NCI-H460 (cell line): ENCODE results near the gene GJB3. TPM values are rescaled to one million over a fixed set of nuclear protein-coding genes. Genes with fewer than 3 reads are reported as not detected.
"Not testable (repeated sequence)": the region's sequence is repeated elsewhere in the genome, so short reads cannot be mapped to it uniquely, and the experiment has no call there.

Source experiments
- DNase-seq: peaks from one replicate; pipeline ENCODE4 v3.0.0-alpha.2; 2016; ENCODE audit warnings: low read depth; ENCODE audit errors: extremely low read depth
- total RNA-seq: library from RNA; depleted of rRNA; stranded (reverse); fragments of >200 nt; shearing (Covaris generic); gene quantifications from 2 replicates; pipeline ENCODE4 v1.2.3, GENCODE V29; 2014

GJB3 gene
- total RNA-seq, 1 experiment from 2014 or later: not detected

- no peak for DNase-seq
Measured at GRCh38 chr1:34759503-34760357, 21.3 kb upstream of the GJB3 start, which contains the start of gene GJB4. Gene GJB4, plus strand, starts transcription at chr1:34759740. Its CDS starts 1,515 bp downstream, at chr1:34761255.

DNA sequence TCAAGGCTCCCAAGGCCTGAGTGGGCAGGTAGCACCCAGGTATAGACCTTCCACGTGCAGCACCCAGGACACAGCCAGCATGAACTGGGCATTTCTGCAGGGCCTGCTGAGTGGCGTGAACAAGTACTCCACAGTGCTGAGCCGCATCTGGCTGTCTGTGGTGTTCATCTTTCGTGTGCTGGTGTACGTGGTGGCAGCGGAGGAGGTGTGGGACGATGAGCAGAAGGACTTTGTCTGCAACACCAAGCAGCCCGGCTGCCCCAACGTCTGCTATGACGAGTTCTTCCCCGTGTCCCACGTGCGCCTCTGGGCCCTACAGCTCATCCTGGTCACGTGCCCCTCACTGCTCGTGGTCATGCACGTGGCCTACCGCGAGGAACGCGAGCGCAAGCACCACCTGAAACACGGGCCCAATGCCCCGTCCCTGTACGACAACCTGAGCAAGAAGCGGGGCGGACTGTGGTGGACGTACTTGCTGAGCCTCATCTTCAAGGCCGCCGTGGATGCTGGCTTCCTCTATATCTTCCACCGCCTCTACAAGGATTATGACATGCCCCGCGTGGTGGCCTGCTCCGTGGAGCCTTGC is 19.7 kb upstream of the GJB3 start:
- no peak for DNase-seq

GRCh38 chr1:34761776-34762307 is 19.2 kb upstream of the GJB3 start:
- DNase-seq: no peak

DNA sequence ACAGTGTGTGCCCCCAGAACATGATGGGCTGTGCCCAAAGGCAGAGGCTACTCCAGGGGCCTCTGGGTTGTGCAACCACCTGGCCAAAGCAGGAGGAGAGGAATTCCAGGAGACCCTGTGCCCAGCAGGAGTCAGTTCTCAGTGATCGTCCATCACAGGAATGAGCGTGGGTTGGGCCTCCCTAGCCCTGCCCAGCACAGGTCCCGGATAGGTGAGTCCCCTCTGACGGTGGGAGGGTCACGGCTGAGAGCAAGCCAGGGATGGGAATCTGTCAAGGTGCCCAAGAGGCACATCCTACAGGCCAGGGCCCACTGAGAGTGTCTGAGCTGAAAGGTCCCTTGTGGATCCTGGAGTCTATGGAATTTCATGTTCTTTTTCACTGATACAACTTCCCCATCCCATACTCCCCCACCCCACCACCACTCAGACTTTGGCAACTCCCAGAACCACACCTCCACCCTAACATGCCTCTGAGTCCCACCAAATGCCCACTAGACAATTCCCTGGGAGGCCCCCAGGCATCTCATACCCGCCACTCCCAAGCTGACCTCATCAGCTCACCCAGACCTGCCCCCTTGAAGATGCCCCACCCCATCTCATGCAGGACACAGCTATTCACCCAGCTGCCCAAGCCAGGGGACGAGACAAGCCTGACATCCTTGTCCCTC is 18.4 kb upstream of the GJB3 start:
- DNase-seq: no peak

- DNase-seq: no peak
Measured at GRCh38 chr1:34763142-34763781, 17.8 kb upstream of the GJB3 start.

DNA sequence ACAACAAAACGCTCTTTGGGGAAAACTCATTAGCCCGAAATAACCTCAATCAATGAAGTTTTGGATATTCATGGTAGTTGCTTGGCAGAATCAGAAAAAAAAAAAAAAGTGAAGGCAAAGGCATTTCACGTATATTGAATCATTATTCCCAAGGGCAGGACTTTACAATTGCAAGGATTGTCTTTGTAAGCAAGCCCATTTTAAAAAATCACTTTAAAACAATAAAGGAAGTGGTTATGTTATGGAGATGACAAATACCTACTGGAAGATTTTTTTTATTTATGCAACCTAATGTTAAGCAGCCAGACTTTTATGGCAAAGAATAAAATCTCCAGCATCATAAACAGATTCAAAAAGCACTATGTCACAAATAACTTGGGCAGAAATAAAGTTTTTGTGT is 12.2 kb upstream of the GJB3 start:
- no peak for DNase-seq

DNA sequence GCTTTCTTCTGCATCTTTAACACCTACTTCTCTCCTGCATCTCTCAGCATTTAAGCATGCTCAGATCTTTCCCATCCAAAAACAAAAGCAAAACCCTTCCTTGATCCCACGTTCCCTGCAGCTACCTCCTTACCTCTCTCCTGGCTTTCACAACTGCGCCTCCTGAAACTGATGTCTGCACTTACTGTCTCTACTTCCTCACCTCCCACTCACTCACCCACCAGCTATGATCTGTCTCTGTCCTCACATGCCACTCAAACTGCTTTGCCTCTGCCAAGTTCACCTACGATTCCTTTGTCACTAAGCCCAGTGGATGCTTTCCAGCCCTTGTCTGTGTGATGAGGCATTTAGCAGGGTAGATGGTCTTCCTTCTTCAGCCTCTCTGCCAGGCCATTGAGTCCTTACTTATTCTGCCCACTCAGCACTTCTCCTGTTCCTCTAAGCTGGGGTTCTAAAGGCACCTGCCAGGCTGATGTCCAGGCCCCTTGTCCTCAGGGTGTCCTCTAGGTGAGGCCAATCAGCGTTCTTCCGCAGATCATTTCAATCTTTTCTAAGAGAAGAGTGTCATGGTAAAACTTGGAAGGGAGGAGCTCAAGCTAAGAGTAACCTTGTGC is 10.0 kb upstream of the GJB3 start:
- DNase-seq: no peak

GRCh38 chr1:34771573-34772371 is 9.2 kb upstream of the GJB3 start:
- no peak for DNase-seq

GRCh38 chr1:34773114-34773513 is 7.9 kb upstream of the GJB3 start:
- DNase-seq: not testable (repeated sequence)

DNA sequence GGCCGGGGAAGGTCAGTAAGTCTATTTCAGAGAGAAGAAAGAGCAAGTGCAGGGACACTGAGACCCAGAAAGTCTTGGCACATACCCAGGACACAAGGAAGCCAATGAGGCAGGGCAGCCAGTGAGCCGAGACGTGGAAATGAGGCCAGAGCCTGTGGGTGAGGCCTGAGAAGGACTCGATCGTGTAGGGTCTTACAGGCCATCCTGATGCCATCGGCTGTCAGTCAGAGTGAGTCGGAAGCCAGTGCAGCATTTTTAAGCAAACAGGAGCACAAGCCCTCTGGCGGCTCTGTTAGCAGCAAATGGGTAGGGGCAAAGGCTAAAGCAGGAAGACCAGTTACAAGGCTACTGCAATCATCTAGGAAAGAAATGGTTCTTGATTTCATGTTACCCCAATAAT is 6.1 kb upstream of the GJB3 start:
- no peak for DNase-seq

GRCh38 chr1:34776911-34777310 is 4.1 kb upstream of the GJB3 start:
- no peak for DNase-seq

- no peak for DNase-seq
Measured at GRCh38 chr1:34777519-34778321, 3.3 kb upstream of the GJB3 start.

DNA sequence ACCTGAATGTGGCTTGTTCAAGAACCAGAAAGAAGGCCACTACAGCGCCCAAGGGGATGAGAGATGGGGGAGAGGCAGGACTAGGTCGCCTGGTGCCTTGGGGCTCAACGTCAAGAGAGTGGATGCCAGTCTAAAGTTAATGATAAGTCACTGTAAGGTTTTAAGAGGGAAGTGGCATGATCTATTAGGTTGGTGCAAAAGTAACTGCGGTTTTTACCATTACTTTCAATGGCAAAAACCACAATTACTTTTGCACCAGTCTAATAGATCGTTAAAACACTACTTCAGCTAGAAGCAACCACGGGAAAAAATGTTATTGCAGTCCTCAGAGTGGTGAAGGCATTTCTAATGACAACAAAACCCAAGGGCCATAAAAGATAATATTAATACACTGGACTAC is 2.6 kb upstream of the GJB3 start:
- DNase-seq: no peak

DNA sequence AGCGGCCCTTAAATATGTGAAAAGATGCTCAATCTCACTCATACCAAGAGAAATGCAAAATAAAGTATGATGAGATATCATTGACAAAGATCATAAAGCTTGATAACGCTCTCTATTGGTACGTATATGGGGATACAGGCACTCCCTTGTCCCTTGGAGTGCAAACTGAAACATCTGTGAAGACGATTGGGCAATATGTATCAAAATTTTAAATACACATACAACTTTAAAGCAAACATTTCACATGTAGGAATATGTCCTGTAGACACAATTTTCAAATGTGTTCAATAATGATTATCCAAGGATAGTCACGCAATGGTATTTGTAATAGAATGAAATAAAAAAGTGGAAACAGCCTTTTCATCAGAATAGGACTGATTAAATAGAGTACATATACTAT is 2.0 kb upstream of the GJB3 start:
- no peak for DNase-seq

GRCh38 chr1:34779526-34779925 is 1.5 kb upstream of the GJB3 start:
- DNase-seq: no peak

DNA sequence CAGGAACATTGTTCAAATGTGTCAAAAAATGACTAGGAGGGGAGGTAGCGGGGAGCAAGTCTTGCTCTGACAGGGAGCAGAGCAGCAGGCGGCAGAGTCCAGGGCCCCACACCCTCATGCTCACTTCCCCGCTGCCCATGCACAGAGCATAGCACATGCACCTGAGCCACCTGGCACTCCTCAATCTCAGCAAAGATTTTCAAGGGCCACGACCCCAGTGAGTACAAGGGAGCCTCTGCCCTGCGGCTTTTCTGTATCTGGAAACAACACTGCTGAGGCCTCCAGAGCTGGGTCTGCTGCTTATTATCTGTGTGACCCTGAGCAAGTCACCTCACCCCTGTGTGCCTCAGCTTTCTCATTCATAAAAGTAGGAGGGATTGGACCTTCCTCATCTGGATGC is 1.1 kb upstream of the GJB3 start:
- DNase-seq: no peak

DNA sequence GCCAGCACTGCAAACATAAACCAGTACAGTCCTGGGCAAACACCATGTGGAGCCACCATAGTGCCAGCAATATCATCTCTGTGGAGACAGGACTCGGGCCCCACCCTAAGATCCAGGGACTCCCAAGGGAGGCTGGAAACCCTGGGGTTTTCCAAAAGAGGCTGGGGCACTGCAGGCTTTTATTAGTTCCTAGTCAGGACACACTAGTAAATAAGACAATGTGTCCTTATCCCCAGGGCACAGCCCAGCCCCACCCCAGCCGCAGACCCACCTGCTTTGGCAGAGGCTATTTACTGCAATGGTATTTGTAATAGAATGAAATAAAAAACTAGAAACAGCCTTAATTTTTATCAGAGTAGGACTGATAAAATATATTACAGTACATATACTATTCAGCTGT is 486 bp upstream of the GJB3 start:
- DNase-seq: no peak

DNA sequence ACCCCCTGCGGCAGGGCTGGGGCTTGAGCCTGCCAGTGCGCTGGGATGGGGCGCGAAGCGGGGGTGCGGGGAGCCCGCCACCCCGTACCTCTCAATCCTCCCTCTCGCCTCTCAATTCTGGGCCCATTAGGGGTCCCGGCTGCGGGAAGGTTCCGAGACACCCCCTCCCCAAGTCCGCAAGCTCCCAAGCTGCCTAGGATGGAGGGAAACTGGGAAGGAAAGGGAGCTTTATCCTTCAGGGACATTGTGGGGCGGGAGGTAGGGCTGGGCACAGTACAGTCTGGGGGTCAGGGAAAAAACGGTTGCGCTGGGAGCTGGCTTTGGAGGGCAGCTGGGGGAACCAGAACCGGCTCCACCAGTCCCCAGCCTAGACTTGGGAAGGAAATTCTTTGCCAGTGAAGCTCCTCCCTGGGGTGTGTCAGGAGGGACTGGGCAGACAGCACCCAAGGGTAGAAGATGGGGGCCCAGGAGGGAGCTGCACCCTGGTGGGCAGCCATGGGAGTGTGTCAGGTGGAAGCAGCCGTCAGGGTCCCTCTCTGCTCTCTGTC is 904 bp downstream of the GJB3 start:
- DNase-seq: no peak
